GM19324 (cell line): ENCODE results near the gene ANO10.
A peak's percentile ranks its signal among the peaks of the same experiment; 100 is the strongest.
"Not testable (repeated sequence)": the region's sequence is repeated elsewhere in the genome, so short reads cannot be mapped to it uniquely, and the experiment has no call there.

Source experiments
- ATAC-seq: cut with Tn5 transposase; IDR thresholded peaks from one replicate; pipeline ENCODE4 v1.9.1; 2021; ENCODE audit warnings: mild to moderate bottlenecking, moderate library complexity; ENCODE audit not compliant: unreplicated experiment, low FRiP score

The ANO10 gene

DNA sequence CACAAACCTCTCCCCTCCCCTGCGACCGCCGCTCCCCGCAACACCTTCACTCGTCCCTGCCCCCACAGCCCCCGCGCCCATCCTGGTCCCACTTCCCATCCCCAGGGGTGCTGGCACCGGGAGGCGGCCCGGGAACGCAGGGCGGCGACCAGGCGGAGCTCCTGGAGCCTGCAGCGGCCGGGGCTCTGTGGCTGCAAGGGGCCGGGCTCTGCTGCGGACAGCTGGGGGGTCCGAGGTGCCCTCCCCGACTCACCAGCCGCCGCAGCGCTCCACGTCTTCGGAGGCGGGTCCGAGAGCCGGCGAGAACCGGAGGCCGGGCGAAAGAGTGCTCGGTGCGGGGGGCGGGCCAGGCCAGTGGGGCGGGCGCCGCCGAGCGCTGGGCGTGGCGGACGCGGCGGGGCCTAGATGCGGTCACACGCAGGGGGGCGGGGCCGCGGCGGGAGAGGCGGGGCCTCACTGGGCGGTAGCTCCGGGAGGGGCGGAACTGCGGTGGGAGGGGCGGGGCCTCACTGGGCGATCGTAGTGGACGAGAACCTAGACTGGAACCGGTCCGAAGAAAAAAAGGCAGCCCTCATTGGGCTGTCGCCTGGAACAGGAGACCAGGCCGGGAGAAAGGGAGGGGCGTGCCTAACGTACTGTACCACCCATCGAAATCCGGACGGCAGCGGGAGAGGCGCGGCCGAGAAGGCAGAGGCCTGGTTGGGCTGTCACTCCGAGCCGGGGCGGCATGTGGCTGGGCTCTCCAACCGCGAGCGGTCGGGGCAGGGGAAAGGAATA, at the start of gene ANO10:
Gene ANO10 (minus strand): TSS at position 356 of the 777 bp plus-strand sequence. CDS start 16,159 bp downstream, outside the sequence.
- ATAC-seq = peak; percentile 97

GRCh38 chr3:43670635-43671522, 49.1 kb upstream of the ANO10 start:
- ATAC-seq = no peak

DNA sequence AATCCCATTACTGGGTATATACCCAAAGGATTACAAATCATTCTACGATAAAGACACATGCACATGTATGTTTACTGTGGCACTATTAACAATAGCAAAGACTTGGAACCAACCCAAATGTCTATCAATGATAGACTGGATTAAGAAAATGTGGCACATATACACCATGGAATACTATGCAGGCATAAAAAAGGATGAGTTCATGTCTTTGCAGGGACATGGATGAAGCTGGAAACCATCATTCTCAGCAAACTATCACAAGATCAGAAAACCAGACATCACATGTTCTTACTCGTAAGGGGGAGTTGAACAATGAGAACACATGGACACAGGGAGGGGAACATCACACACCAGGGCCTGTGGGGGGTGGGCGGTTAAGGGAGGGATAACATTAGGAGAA, 43.2 kb upstream of the ANO10 start:
- ATAC-seq = not testable (repeated sequence)

DNA sequence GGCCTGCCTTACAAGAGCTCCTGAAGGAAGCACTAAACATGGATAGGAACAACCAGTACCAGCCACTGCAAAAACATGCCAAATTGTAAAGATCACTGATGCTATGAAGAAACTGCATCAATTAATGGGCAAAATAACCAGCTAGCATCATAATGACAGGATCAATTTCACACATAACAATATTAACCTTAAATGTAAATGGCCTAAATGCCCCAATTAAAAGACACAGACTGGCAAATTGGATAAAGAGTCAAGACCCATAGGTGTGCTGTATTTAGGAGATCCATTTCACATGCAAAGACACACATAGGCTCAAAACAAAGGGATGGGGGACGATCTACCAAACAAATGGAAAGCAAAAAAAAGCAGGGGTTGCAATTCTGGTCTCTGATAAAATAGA, 39.6 kb upstream of the ANO10 start:
- not testable (repeated sequence) for ATAC-seq

DNA sequence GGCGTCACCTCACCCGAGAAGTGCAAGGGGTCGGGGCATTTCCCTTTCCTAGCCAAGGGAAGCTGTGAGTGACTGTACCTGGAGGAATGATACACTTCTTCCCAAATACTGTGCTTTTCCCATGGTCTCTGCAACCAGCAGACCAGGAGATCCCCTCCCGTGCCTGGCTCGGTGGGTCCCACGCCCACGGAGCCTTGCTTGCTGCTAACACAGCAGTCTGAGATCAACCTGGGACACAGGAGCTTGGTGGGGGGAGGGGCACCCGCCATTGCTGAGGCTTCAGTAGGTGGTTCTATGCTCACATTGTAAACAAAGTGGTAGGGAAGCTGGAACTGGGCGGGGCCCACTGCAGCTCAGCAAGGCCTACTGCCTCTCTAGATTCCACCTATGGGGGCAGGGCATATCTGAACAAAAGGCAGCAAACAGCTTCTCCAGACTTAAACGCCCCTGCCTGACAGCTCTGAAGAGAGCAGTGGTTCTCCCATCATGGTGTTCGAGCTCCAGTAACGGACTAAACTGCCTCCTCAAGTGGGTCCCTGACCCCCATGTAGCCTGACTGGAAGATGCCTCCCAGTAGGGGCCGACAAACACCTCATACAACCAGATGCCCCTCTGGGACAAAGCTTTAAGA, 37.6 kb upstream of the ANO10 start:
- no peak for ATAC-seq

DNA sequence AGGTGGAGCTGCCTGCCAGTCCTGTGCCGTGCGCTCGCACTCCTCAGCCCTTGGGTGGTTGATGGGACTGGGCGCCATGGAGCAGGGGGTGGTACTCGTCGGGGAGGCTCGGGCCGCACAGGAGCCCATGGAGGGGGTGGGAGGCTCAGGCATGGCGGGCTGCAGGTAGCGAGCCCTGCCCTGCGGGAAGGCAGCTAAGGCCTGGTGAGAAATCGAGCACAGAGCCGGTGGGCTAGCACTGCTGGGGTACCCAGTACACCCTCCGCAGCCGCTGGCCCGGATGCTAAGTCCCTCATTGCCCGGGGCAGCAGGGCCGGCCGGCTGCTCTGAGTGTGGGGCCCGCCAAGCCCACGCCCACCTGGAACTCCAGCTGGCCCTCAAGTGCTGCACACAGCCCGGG, 34.6 kb upstream of the ANO10 start:
- ATAC-seq = not testable (repeated sequence)

DNA sequence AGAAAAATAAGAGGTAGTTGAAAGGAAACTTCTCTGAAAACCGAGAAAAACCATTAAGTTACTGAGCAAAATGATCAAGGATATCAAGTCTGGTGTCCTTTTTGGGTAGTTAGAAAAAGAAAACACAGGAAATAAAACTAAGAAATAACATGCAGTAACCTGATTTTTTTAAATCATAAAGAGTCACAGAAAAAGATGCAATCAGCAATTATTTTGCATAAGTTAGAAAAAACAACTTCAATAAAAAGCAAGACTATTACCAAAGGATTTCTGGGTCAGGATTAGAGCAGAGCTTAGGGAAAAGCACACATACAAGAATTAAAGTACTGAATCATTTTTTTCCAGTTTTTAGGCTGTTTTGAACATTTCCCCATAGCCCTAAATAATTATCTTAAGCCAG, 28.5 kb upstream of the ANO10 start:
- ATAC-seq = no peak

DNA sequence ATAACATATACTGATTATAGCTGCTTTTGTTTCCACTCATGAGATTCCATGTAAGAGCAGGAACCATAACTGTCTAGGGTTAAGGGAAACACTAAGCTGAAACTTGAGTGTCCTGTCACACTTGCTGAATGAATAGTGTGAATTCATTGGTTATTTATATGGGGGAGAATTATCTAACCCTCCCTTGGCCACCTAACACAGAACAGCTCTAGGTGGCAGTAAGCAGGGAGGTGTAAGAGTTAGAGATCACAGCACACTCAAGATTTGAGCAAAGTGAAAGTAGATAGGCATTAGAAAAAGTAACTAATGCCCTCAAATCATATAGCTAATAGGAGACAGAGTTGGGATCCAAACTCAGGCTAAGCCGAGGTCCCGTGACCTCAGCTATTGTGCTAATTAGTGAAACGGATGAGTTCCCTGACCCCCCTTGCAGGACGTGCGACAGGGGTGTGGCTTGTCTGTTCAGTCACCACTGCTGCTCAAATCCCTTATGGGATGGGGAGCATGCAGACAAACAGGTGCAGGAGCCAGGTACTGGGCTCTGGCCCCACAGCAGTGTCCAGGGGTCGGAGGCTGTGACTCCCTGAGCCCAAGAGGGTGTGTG, 27.7 kb upstream of the ANO10 start:
- ATAC-seq = no peak

DNA sequence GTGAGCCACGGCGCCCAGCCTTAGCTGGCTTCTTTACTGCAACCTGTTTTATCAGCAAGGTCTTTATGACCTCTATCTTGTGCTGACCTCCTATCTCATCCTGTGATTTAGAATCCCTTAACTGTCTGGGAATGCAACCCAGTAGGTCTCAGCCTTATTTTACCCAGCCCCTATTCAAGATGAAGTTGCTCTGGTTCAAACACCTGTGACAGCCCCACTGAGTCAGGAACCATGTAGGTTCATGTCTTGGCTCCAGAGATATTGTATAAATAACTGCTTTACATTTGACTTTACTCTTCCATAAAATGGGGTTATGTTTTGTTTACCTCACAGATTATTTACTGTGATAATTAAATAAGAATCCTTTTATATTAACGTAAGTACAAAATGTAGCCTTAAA, 27.1 kb upstream of the ANO10 start:
- ATAC-seq = no peak

DNA sequence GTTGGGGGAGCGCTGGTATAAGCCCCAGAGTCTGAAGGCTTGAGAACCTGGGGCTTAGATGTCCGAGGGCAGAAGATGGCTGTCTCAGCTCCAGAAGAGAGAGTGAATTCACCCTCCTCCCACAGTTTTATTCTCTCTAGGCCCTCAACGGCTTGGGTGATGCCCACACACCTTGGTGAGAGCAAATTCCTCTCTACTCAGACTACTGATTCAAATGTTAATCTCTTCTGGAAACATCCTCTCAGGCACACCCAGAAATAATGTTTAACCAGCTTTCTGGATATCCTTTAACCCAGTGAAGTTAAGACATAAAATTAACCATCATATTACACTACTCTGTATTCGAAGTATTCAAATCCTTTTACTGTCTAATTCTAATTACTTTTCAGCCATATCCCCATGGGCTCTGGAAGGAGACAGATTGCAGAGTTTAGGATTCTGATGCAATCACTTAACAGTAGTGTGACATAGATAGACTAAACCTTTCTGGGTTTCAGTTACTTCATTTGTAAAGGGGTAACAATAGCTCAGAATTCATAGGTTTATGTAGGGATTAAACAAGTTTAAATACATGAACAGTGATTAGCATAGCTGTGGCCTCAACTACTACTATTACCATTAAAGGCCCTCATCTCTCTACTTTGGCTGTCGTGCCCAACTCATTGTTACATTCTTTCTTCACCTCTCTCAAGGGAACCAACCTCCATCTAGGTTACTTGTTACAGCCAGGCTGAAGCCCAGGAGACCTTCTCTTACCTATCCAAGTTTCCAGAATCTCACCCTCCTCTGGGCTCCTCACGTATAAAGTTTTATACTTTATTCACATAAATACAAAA, 25.7 kb upstream of the ANO10 start:
- ATAC-seq = no peak

- no peak for ATAC-seq
Measured at GRCh38 chr3:43644443-43644842, 22.6 kb upstream of the ANO10 start.

GRCh38 chr3:43641306-43642114, 19.7 kb upstream of the ANO10 start:
- ATAC-seq = no peak

DNA sequence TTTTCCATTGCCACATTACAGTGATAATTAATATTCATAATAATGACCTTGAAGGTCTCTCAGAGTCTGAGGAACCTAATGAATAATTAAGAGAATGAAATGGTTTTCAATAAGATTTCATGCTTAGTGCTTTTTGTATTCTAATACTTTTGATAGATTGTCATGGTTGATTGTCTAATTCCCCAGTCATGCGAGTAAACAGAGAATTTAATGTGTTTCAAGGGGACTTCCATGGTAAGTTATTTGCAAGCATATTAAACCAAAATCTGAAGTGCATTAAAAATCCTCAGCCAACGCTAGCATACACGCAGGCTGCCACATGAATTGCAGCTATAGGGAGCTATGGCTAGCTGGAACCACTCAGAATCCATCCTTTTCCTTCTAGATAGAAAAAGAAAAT, 18.9 kb upstream of the ANO10 start:
- ATAC-seq = no peak

GRCh38 chr3:43638594-43639447, 17.0 kb upstream of the ANO10 start:
- ATAC-seq = no peak

- ATAC-seq = no peak
Measured at GRCh38 chr3:43637702-43638101, 15.9 kb upstream of the ANO10 start.

- ATAC-seq = no peak
Measured at GRCh38 chr3:43632986-43633385, 11.2 kb upstream of the ANO10 start.

DNA sequence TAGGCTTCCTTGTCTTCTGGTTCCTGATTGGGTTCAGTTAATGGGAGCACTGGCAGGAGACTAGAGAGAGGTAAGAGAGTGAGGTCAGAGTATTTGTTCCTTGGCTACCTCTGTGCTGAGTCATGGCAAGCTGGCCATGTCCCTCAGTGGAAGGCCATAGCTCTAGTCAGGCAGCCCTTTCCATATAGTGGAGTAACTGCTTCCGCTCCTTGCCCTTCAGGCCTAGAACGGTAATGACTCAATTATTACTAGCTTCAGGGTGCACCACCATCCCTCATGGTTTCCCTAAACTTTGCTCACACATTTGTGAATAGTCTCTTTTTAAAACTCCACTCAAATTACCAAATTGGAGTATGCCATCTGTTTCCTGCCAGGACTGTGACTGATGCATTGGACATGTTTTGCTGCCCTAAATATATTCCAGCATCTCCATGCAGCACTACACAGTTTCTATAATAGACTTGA, 10.5 kb upstream of the ANO10 start:
- ATAC-seq = no peak

- ATAC-seq = no peak
Measured at GRCh38 chr3:43629741-43630140, 7.9 kb upstream of the ANO10 start.
